Osteocyte (in vitro differentiated cells): ENCODE data around the gene FTO. TPM values are rescaled to one million over a fixed set of nuclear protein-coding genes. Genes with fewer than 3 reads are reported as not detected.

ENCODE experiments used
- DNase-seq: peaks from one replicate; pipeline ENCODE4 v3.0.0; 2021; ENCODE audit warnings: mixed read lengths; ENCODE audit not compliant: unreplicated experiment; ENCODE audit errors: extremely low spot score
- H3K27ac Mint-ChIP-seq: one replicate; pipeline ENCODE4 v1.8.0; 2021; ENCODE audit warnings: mild to moderate bottlenecking, mixed read lengths; ENCODE audit not compliant: unreplicated experiment
- H3K27me3 Mint-ChIP-seq: one replicate; pipeline ENCODE4 v1.8.0; 2021; ENCODE audit warnings: mixed read lengths; ENCODE audit not compliant: unreplicated experiment
- H3K36me3 Mint-ChIP-seq: one replicate; pipeline ENCODE4 v1.8.0; 2021; ENCODE audit warnings: mixed read lengths; ENCODE audit not compliant: unreplicated experiment
- H3K4me1 Mint-ChIP-seq: one replicate; pipeline ENCODE4 v1.8.0; 2021; ENCODE audit warnings: mixed read lengths; ENCODE audit not compliant: unreplicated experiment
- H3K4me3 Mint-ChIP-seq: one replicate; pipeline ENCODE4 v1.8.0; 2021; ENCODE audit warnings: mild to moderate bottlenecking, moderate library complexity, mixed read lengths; ENCODE audit not compliant: unreplicated experiment
- H3K9me3 Mint-ChIP-seq: one replicate; pipeline ENCODE4 v1.8.0; 2021; ENCODE audit warnings: mixed read lengths; ENCODE audit not compliant: unreplicated experiment
- total RNA-seq: library from RNA; stranded (reverse); gene quantifications from 2 replicates; pipeline ENCODE4 v1.2.1, GENCODE V29; 2021
- TF ChIP-seq, protein P1 (sequence below): fragments of 200-600 bp; sonication (generic); IDR thresholded peaks from 2 replicates; pipeline ENCODE4 v1.5.0; 2021; ENCODE audit warnings: antibody characterized with exemption, mild to moderate bottlenecking, moderate library complexity

Gene FTO
- total RNA-seq, 1 donor from 2014 or later = 108 TPM

DNA sequence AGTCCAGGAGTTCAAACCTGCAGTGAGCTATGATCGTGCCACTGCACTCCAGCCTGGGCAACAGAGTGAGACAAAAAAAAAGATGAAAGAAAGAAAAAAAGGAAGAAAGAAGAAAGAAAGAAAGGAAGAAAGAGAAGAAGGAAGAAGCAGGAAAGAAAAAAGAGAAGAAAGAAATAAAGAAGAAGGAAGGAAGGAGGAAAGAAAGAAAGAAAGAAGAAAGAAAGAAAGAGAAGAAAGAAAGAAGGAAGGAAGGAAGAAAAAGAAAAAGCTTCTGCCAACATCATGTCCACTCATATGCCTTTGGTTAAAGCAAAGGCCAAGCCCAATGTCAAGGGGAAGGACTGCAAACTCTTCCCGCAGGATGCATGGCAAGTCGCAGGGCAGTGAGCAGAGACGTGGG lies 439.5 kb downstream of the FTO start:
- H3K27me3 Mint-ChIP-seq = peaks cover 28% of the 10 kb centered on the region
- peaks cover 4% of the 10 kb centered on the region for H3K9me3 Mint-ChIP-seq
- TF ChIP-seq, protein P1, sequence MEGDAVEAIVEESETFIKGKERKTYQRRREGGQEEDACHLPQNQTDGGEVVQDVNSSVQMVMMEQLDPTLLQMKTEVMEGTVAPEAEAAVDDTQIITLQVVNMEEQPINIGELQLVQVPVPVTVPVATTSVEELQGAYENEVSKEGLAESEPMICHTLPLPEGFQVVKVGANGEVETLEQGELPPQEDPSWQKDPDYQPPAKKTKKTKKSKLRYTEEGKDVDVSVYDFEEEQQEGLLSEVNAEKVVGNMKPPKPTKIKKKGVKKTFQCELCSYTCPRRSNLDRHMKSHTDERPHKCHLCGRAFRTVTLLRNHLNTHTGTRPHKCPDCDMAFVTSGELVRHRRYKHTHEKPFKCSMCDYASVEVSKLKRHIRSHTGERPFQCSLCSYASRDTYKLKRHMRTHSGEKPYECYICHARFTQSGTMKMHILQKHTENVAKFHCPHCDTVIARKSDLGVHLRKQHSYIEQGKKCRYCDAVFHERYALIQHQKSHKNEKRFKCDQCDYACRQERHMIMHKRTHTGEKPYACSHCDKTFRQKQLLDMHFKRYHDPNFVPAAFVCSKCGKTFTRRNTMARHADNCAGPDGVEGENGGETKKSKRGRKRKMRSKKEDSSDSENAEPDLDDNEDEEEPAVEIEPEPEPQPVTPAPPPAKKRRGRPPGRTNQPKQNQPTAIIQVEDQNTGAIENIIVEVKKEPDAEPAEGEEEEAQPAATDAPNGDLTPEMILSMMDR = no peak
- no peaks in the 10 kb centered on the region for H3K36me3 Mint-ChIP-seq
- no peak overlapping the region for H3K27ac Mint-ChIP-seq
- no peak overlapping the region for H3K4me3 Mint-ChIP-seq
- no peaks in the 10 kb centered on the region for H3K4me1 Mint-ChIP-seq
- DNase-seq = no peak

DNA sequence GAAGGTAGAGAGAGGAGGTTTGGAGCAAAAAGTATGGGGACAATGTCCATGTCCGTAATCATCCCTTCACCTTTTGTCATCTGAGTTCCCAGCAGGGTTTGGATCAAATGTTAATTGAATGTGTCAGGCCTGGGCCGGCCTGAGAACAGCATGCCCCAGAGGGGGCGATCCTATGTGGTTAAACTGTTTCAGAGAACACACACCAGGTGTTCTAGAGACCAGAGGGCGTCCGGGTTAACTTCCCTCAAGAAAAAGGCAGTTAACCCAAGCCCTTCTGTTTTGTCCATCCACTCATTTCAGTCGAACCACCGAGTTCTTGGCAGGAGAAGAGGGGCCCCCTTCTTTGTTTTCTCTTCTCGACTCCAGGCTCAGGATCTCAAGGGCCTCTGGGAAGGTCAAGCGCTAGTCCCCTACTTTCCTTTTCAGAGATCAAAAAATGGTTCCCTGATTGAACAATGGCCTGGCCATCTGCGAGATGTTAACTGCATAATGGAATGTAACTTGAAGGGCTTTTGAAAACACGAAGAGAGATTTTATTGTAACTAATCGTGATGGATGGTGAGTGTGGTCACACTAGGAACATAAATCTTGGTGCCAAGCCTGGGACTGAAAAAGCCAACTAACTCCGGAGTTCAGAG lies 440.1 kb downstream of the FTO start:
- DNase-seq = no peak
- H3K27me3 Mint-ChIP-seq = peaks cover 31% of the 10 kb centered on the region
- TF ChIP-seq, protein P1 = no peak
- H3K27ac Mint-ChIP-seq = no peak overlapping the region
- no peaks in the 10 kb centered on the region for H3K9me3 Mint-ChIP-seq
- no peaks in the 10 kb centered on the region for H3K4me1 Mint-ChIP-seq
- no peaks in the 10 kb centered on the region for H3K36me3 Mint-ChIP-seq
- no peak overlapping the region for H3K4me3 Mint-ChIP-seq

DNA sequence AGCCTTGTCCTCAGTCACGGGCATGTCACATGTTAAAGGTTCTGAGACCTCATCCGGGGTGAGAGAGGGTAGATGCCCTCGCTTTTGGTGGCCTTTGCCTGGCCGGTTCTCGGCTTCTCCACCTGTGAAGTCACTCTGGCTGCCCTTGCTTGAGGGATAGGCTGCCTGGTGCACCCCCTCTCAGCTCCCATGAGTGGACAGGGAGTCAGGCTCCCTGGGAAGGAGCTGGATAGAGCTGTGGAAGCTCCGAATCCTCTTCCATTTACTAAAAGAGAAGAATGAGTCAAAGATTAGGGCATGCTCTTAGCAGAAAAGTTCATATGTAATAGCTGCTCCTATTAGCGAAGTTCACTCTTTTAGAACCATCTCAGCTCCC lies 440.6 kb downstream of the FTO start:
- H3K4me3 Mint-ChIP-seq = no peak overlapping the region
- no peak overlapping the region for H3K27ac Mint-ChIP-seq
- no peaks in the 10 kb centered on the region for H3K9me3 Mint-ChIP-seq
- DNase-seq = no peak
- no peaks in the 10 kb centered on the region for H3K36me3 Mint-ChIP-seq
- H3K27me3 Mint-ChIP-seq = peaks cover 34% of the 10 kb centered on the region
- no peaks in the 10 kb centered on the region for H3K4me1 Mint-ChIP-seq
- TF ChIP-seq, protein P1 = no peak

DNA sequence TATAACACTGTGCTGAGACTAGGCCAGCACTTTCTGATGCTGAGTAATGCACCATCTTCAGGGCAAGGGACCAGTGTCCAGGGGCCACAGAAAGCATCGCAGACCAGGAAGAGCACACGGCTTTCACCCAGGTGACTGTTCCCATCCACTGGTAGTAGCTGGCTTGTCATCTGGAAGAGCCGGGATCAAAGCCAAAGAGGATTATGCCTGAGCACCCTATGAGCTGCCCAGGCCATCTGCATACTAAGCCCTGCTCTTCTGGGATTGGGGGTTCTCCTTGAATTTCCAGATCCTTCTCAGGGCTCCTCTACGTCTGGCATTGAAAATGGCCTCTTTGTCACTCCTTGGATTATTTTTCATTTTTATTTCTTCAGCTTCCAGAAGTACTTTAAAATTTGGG lies 441.9 kb downstream of the FTO start:
- no peak for DNase-seq
- TF ChIP-seq, protein P1 = no peak
- Mint-ChIP-seq H3K9me3 (no peaks in the 10 kb centered on the region), H3K27ac (no peak overlapping the region), H3K36me3 (no peaks in the 10 kb centered on the region), H3K4me1 (no peaks in the 10 kb centered on the region), H3K4me3 (no peak overlapping the region), H3K27me3 (peaks cover 45% of the 10 kb centered on the region)

DNA sequence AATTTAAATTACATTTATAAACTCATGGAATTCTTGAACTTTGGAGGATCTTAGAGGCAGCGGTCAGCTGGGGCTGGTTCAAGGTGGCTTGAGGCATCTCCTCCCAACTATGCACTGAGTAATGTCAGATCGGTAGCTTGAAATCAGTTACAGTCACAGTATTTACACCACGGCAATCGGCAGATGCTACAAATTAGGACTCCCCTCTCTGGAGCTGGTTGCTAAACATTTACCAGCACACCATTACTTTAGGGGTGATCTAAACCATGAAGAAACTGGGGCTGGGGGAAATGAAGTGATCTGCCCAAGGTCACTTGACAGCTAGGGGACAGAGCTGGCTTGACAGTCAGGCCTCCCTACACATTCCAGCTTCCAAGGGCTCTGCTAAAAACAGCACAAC lies 445.0 kb downstream of the FTO start:
- Mint-ChIP-seq H3K27ac (no peak overlapping the region), H3K27me3 (peaks cover 39% of the 10 kb centered on the region), H3K9me3 (no peaks in the 10 kb centered on the region), H3K4me1 (no peaks in the 10 kb centered on the region), H3K4me3 (no peak overlapping the region), H3K36me3 (no peaks in the 10 kb centered on the region)
- no peak for DNase-seq
- TF ChIP-seq, protein P1 = no peak
